ENCODE measurements around the gene DLGAP1.

DLGAP1 gene

DNA sequence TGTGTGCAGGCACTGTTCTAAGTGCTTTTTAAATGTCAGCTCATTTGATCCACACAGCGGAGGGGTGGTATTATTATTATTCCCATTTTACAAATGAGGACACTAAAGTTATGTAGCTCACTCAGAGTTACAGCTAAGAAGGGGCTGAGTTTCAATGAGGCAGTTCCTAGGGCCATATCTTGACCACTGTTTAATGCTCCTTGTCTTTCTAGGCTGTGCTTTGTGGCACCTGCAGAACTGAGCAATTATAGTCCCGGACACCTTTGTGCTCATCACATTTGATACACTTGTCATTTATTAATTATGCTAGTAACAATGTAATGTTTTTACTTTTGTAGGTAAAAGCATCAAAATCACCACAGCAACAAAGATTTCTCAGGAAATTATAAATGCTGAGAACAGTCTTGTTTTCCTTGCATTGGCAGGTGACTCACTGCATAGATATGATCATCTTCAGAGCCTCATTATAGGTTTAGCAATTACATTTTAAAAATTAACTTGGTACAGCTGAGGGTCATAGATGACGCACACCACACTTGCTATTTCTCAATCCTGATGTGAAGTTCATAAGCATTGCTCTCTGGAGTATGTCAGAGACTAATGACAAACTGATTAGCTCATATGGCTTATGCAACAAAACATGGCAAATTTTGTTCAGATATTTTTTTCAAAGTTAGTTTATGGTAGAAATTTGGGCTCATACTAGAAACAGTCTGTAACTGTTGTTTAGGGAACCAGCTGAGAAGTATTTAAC lies 638.3 kb downstream of the DLGAP1 start:
- no peak for DNase-seq (ENCODE audit: low spot score)

DNA sequence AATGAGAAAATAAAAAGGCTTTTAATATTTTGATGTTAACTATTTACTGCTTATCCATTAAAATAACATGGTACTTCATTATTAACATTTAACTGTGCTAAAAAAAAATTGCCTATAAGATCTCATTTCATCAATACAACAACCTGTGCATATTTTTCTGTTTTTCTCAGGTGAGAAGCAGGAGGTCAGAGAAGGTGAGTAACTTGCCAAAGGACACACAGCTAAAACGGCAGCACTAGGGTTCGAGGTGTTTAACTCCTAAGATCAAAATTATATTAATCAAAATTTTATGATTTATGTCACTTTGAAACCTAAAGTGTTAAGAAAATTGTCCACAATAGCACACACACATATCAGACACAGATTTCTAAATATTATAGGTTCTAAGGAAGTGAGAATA lies 639.1 kb downstream of the DLGAP1 start:
- no peak for DNase-seq (ENCODE audit: low spot score)

DNA sequence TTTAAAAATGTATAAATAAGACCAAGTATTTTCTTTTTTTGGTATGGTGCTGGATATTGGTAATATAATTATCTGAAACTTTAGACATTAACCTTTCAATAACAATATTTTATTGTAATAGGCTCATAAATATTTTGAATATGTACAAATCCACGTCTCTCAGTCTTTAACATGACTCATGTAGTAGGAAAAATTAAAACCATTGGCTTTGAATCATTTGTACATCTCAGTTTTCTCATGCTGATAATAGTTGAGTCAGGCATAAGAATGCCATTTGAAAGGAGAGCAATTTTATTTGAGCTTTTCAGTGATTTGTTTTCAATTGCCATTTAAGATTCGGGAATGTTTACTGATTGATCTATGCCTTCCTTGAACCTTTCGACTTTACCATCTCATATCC lies 640.3 kb downstream of the DLGAP1 start:
- no peak for DNase-seq (ENCODE audit: low spot score)

DNA sequence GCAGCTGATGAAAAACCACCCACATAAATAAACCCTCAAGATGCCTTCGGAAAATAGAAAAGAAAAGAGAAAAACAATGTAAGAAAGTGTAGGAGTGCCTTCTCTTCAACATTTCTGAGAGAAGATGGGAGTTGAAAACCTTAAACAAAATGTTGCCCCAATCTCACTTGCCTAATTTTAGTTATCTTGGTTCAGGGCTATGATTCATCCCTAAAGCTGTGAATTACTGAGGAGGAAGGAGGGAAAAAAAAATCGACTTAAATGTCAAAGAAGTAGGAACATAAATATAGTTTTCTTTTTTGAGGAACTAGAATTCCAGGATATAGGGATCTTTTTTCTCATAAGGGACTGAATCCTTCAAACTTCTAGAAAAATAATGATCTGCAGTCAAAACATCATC lies 644.8 kb downstream of the DLGAP1 start:
- DNase-seq (ENCODE audit: low spot score) = no peak

DNA sequence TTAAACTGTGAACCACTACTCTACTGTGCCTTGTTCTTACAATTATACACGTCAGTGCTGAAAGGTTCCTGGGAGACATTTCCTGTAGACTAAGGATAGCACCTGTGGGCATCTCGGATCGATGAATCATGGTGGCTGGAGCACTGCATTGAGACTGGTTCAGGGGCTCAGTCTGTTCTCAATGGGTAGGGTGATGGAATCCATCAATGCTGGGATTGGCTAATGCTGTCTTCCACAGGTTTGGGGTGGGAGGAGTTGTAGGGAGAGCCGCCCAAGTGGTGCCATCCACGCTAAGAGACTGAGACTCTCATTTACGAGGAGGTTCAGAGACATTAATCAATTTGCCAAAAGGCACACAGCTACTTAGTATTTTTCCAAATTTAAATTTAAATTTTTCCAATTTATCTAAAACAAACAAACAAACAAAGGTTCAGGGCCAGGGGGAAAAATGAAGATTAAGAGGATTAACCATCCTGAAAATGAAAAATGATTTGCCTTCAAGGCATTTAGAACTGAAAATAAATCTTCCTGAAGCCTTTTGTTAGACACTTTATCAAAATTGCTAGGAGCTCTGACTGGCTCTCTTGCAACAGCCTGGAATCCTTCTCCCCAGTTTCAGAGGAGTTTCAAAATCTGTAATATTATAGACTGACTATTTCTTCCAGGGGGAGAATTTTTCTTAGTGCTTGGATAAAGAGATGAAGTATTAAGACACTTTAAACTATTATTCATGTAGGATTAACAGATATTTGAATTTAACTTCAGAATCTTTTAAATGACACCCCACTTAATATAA lies 645.9 kb downstream of the DLGAP1 start:
- DNase-seq (ENCODE audit: low spot score) = no peak

DNA sequence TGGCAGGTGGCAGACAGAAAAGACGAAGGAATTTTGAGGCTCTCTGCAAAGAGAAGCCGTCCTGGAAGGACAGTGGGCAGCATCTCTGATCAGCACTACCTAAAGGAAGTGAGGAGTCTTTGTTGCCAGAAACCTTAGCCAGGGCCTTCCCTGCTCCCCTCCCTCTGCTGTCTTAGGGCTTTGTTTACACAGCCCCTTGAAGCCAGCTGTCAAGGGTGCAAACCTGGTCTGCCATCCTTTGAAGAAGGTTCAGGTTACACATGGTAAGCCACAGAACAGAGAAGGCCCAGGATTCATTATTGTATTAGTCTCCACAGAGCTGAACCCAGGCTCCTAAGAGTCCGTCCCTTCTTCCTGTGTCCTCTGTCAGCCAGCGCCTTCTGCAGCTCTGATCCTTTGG lies 648.5 kb downstream of the DLGAP1 start:
- DNase-seq (ENCODE audit: low spot score) = no peak

DNA sequence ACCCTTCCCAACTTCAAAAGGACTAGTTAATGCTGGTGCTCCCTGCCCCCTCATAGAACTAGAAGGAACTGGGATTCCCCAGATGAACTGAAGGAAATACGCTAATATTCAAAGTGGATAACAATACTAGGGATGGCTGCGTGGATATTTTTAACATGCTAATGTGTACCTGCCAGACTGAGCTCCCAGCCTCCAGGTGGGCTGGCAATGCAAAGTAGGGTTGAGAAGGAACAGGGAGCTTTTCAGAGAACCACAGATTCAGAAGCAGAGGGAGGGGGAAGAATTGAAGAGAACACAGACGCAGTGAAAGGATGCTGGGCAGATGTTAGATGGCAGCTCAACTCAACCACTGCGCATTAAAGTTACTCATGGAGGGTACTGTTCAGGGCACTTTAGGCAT lies 650.8 kb downstream of the DLGAP1 start:
- DNase-seq (ENCODE audit: low spot score) = no peak

DNA sequence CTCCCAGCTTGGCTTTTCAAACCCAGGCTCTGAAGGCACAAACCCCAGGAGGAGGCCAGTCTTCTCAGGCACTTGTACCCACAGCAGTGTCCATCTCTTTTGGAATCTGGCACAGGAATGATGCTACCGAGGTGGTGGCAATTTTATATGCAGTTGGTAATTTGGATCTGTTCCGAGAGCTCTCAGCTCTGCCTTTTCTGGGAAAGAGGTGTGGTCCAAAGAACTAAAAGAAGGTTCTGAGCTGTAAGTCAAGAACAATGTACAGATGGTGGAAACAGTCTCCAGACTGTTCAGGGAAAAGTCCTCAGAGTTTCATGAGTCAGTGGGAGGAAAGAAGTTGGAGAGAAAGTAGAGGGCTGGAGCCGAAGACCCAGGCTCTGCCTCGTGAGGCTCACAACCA lies 651.8 kb downstream of the DLGAP1 start:
- no peak for DNase-seq (ENCODE audit: low spot score)

DNA sequence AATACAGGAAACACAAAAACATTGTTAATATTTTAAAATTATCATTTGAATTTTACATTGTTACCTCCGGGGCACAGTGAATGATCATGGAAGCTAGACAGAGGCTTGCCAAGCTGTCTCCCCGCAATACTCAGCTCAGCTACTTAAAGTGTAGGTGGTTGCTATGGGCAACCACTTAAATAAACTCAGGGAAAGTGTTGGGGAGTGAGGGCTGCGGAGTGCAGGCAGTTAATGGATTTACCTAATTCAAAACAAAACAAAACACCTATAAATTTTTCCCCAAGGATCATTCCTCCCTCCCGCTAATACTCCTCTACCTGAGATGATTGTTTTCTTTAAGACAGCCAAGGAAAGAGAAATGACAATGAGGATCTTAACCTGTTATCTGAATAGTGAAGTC lies 655.6 kb downstream of the DLGAP1 start:
- DNase-seq (ENCODE audit: low spot score) = no peak

DNA sequence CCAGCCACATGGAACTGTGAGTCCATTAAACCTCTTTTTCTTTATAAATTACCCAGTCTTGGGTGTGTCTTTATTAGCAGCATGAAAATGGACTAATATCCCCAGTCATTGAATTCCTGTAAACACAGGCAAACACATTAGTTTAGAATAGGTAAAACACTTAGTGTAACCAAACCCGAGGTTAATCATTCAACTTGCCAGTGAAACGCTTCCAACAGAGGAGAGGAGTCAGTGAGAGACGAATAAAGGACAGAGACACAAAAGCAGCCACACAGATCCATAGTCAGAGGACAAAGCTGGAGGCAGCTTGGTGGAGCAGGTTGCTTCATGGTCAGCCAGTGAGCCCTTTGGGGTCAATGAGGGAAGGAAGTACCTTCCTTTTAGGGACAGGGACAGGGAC lies 657.1 kb downstream of the DLGAP1 start:
- no peak for DNase-seq (ENCODE audit: low spot score)

DNA sequence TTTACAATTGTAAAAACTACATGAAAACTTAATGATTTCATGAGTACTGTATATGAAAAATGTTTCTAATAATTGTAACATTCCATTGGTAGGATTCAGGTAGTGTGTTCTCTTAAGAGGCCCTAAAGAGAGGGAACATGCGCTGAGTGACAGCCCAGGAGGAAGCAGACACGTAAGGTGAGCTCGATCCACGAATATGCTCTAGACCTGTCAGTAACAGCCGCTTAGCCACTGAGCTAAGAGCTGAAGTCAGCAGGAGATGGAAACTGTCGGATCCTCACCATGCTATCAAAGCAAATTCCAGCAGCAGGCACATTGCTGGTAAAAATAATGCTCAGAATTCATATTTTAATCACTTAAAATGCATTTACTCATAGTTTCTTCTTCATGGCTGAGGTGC lies 658.7 kb downstream of the DLGAP1 start:
- no peak for DNase-seq (ENCODE audit: low spot score)

DNA sequence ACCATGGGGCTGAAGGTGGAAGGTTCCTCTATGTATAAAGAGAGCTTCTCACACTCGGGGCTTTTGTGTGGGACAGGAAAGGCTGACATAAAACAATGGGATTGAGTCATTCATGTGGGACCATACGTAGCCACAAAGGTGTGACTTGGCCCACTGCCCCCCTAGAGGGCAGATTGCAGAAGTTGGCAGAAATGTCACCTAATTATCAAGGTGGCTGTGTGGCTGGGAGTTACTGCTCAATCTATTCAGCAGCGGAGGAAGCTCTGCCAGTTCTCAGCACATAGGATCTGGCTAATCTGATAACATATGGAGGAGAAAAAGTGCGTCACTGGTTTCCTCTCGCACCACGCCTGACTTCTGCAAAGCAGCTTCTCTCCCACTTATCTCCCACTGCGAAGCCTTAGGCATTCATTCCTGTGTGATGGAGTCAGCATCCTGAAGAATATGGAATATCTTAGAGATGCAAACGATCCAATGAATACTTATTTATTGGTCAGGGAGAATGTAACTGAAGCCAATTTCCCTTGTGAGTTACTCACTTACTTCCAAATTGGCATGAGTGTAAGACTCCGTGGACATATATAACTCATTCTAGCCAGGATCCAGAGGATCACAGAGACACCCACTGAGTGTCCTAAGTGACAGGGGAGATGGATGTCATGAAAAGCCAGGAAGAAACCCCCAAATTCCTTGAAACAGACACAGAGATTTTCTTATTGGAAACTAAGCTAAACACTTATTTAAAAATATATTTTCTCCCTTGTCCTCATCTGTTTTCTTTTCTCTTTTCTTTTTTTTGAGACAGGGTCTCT lies 660.4 kb downstream of the DLGAP1 start:
- no peak for DNase-seq (ENCODE audit: low spot score)

DNA sequence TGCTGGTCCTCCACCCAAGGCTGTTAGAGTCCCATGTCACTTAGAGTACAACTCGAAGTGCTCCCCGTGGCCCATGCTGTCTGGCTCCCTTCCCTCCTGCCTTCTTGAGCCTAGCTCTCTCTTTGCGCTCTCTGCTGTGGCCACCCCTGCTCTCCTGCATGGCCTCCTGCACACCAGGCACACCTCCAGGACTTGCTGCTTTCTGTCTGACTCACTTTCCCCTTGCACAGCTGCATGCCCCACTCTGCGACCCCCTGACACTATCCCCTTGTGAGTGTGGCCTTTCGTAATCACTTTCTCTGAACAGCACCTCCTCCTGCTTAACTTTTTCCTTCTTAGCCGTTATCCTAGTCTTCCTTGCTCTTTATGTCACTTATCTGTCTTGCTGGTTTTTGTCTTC lies 661.6 kb downstream of the DLGAP1 start:
- DNase-seq (ENCODE audit: low spot score) = no peak

DNA sequence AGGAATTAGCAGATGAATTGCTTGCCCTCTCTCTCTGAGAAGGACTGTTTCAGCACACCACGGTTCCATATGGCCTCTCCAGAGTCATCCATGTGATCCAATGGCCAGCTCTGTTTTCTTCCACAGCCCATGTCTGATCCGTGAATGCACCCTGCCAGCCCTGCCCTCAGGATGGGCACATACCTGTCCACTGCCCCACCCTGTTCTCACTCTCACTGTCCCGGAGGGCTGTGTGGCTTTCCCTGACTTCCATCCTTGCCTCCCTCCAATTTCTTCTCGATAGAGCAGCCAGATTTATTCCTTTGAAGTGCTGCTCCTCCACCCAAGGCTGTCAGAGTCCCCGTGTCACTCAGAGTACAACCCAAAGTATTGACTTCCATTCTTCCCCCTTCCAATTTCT lies 662.0 kb downstream of the DLGAP1 start:
- no peak for DNase-seq (ENCODE audit: low spot score)

DNA sequence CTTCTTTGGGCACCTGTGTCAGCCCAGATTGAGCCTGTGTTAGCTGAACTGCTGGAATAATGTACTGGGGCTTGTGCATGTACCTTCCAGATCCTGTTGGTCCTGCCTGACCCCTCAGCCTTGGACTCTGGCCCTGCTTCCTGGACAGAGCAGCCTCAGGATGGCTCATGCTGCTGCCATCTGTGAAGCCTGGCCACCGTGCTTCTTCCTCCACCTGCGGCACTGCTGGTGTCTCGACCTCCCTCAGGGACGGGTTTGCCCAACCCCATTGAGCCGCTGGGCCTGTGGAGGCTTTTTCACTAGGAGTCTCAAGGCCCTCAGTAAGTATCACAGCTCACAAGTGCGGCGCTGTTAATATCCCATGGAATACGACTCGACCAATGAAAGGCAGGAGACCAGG lies 662.4 kb downstream of the DLGAP1 start:
- DNase-seq (ENCODE audit: low spot score) = no peak

DNA sequence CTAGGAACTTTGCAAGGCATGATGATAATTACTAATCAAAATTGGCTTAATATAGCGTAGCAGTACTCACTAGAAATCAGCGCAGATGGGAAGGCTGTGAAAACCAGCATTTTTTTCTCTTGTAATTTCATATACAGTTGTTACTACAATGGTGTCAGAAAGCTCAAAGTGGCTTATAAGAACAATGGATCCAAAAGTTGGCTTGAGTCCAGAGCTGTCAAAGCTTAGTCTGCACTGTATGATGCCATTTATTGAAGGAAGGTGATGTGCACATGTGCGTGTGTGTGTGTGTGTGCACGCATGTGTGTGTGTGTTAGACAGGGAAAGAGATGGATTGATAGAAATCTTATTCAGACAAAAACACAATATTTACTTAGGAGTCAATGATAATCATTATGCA lies 663.9 kb downstream of the DLGAP1 start:
- DNase-seq (ENCODE audit: low spot score) = no peak

DNA sequence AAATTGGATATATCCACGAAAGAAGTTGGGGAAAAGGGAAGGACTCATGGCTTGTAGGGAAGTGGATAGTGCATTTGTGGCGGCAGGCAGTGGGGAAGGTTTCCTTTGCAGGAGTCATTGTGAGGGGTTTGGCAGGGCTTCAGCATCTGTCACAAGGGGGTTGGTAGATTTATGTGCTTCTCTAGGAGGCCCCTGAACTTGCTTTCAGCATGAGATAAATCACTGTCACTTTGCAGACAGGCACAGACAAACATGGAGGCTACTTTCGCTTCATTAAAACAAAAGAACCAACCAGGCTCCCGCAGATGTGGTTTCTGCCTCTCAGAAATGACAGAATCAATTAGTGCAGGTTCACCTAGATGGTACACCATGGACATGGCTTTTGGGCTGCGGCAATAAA lies 664.4 kb downstream of the DLGAP1 start:
- DNase-seq (ENCODE audit: low spot score) = no peak

DNA sequence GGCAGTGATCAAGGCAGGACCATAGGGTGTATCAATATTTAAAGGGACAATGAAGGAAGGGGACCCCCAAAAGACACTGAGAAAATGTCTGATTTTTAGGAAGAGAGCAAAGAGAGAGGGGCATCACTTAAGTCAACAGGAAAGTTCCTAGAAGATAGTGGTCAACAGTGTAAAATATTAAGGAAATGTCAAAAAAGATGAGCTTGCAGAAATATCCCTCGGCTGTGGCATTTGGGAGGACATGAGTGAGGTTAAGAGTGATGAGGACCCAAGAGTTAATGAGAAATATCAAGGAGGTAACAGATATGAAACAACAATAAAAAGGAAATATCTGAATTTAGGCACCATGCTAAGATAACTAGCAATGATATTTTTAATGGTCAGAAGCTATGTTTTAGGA lies 665.6 kb downstream of the DLGAP1 start:
- no peak for DNase-seq (ENCODE audit: low spot score)

DNA sequence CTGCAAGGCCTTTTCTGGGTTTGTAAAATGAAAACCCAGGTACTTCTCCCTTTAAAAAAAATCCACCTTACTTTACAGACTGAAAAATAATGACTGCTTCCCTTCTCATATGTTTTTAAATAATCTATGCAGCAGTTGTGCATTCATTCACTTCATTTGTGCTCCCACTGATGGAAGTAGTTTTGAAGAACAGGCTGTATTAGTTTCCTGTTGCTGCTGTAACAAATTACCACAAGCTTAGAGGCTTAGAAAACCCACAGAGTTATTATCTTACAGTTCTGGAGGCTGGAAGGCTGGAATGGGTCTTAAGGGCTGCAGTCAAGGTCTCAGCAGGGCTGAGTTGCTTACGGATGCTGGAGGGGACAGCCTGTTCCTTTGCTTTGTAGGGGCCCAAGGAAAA lies 670.2 kb downstream of the DLGAP1 start:
- DNase-seq (ENCODE audit: low spot score) = no peak

DNA sequence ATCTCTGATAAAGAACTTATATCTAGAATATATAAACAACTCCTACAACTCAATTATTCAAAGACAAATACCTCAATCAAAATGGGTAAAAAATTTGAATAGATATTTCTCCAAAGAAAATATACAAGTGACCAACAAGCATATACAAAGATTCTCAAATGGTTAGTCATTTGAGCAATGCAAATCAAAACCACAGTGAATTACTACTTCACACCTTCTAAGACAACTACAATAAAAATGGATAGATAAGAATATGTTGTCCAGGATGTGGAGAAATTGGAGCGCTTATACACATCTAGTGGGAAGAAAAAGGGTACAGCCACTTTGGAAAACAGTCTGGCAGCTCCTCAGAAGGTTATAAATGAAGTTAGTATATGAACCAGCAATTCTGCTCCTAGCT lies 672.2 kb downstream of the DLGAP1 start:
- DNase-seq (ENCODE audit: low spot score) = no peak

DNA sequence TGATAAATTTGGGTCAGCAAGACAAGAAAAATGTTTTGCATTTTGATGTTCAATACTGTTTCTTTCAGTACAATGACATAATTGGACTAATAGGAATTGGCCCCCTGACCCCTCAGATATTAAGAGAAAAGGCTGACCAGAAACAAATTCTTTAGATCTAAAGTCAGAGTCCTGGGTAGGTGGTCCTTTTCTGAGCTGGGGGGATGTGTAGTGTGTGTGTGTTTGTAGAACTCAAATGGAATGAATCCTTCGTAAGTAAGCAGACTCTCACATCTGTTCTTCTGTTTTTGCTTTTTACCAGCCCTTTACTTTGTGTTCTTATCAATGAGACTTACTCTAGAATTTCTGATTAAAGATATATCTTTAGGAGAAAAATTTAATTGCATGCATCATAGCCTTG lies 677.4 kb downstream of the DLGAP1 start:
- DNase-seq (ENCODE audit: low spot score) = no peak

DNA sequence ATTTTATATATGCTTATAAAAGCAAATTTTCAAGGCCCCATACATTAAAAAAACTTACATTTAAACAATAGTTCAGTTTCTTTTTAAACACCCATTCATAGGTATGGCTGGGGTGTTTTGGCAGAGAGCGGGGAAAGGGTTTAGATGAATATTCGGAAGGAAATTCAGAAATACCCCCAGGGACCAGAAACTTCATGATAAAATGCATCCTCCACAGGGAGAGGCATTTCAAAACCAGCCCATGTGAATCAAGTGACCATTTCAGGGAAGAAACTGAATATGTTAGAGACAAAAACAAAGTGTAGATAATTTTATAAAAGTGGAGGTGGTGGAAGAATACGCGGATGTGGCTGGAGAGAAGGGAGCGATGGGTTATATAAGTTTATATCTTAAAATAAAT lies 678.0 kb downstream of the DLGAP1 start:
- no peak for DNase-seq (ENCODE audit: low spot score)

DNA sequence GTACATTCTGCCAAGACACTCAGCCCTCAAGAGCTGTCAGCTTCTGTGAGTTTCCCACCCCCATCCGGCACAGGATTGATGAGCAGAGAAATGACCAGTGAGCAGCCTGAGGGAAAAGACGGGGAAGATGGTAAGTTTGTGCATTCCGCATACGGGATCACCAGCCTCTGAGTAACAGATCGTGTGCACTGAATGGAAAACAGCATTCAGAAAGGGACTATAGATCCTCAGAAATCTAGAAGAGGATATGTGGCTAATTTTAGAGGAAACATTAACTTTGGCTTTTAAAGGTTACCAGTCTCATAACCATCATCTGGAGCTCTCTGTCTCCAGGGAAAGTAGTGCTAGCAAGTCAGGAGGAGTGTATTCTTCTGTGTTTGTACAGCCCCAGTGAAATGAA lies 679.1 kb downstream of the DLGAP1 start:
- no peak for DNase-seq (ENCODE audit: low spot score)

Measured in HuH-7 (cell line).